Astrocyte of the cerebellum (primary cell): ENCODE measurements around the gene PPFIA2.

Experiments used
- DNase-seq: peaks from one replicate; pipeline ENCODE4 v3.0.0-alpha.2; 2011; ENCODE audit warnings: low read depth
- H3K4me3 ChIP-seq: 2 replicates; pipeline ENCODE4 v1.5.1; 2011; ENCODE audit warnings: mild to moderate bottlenecking, low read depth, low read length, moderate library complexity
- CTCF ChIP-seq: IDR thresholded peaks from 2 replicates; pipeline ENCODE4 v1.5.1; 2012; ENCODE audit warnings: low read length, low read depth, moderate library complexity, mild to moderate bottlenecking; ENCODE audit errors: missing control alignments
- in situ Hi-C: cut with HindIII; loops from 2 replicates; pipeline ENCODE4 v1.10.0; 2017; ENCODE audit warnings: low sequenced_read_pairs

PPFIA2 gene

GRCh38 chr12:81255456-81255855 lies 503.7 kb downstream of the PPFIA2 start:
- no peak for TF ChIP-seq CTCF
- DNase-seq: no peak
- in situ Hi-C loops: no loop called here
- H3K4me3 ChIP-seq: no peak overlapping the region

- no peak for TF ChIP-seq CTCF
- DNase-seq: no peak
- in situ Hi-C loops: no loop called here
- no peak overlapping the region for H3K4me3 ChIP-seq
Measured at GRCh38 chr12:81253360-81253759, 505.8 kb downstream of the PPFIA2 start.

GRCh38 chr12:81252228-81252627 lies 506.9 kb downstream of the PPFIA2 start:
- TF ChIP-seq CTCF: no peak
- no peak overlapping the region for H3K4me3 ChIP-seq
- no peak for DNase-seq
- in situ Hi-C loops: no loop called here

GRCh38 chr12:81249976-81250375 lies 509.2 kb downstream of the PPFIA2 start:
- TF ChIP-seq CTCF: no peak
- in situ Hi-C loops: no loop called here
- no peak overlapping the region for H3K4me3 ChIP-seq
- peak; percentile 20 for DNase-seq

GRCh38 chr12:81245907-81246570 lies 513.1 kb downstream of the PPFIA2 start:
- in situ Hi-C loops: no loop called here
- no peak for TF ChIP-seq CTCF
- H3K4me3 ChIP-seq: no peak overlapping the region
- DNase-seq: no peak

GRCh38 chr12:81245458-81245857 lies 513.7 kb downstream of the PPFIA2 start:
- no peak for TF ChIP-seq CTCF
- no peak overlapping the region for H3K4me3 ChIP-seq
- no peak for DNase-seq
- in situ Hi-C loops: no loop called here
